GM12878 (cell line): ENCODE data around the gene EPHB1. TPM values are rescaled to one million over a fixed set of nuclear protein-coding genes. Genes with fewer than 3 reads are reported as not detected.

ENCODE experiments used
- ATAC-seq: fragments of 200-7000 bp; cut with Tn5 transposase; 3 replicates; pipeline ENCODE4 v1.9.1; 2020; ENCODE audit warnings: mild to moderate bottlenecking, moderate library complexity
- BruUV-seq: library from RNA; stranded (reverse); fragments of 400-500 nt; replicated peaks from 2 replicates; lab custom pipeline; 2021; lab: Mats Ljungman, UMichigan
- CTCF ChIA-PET: fragments of 300-600 bp; sonication (Branson Sonifier 250); formaldehyde crosslinking; extraction: SDS; loops from one replicate; lab custom pipeline; 2021; ENCODE audit warnings: inconsistent platforms; lab: Yijun Ruan, JAX
- POLR2A ChIA-PET: fragments of 350-600 bp; formaldehyde crosslinking; extraction: SDS; loops from one replicate; lab custom pipeline; 2021; ENCODE audit warnings: inconsistent platforms; lab: Charles Lee
- RAD21 ChIA-PET: fragments of 300-600 bp; sonication (Branson Sonifier 250); formaldehyde crosslinking; loops from one replicate; lab custom pipeline; 2023; ENCODE audit warnings: antibody characterized with exemption; ENCODE audit not compliant: unreplicated experiment; lab: Charles Lee
- SMC1A ChIA-PET: fragments of 300-600 bp; sonication (Branson Sonifier 250); formaldehyde crosslinking; loops from one replicate; lab custom pipeline; 2023; ENCODE audit not compliant: unreplicated experiment, uncharacterized antibody; lab: Charles Lee
- DNase-seq: peaks from one replicate; pipeline ENCODE4 v3.0.0-alpha.2; 2011; ENCODE audit warnings: low read depth, low spot score
- FAIRE-seq: peaks from 3 replicates; lab custom pipeline; 2011; peaks lifted over from hg19 to GRCh38; lab: Jason Lieb, UNC
- H2AFZ ChIP-seq: 2 replicates; pipeline ENCODE4 v1.6.0; 2011; ENCODE audit warnings: low read depth, low read length, control low read depth; ENCODE audit not compliant: control insufficient read depth
- H3K27ac ChIP-seq: 2 replicates; pipeline ENCODE4 v1.5.1; 2011; ENCODE audit warnings: control low read depth; ENCODE audit not compliant: control insufficient read depth, insufficient read depth
- H3K27me3 ChIP-seq, 2 experiments: replicated peaks in 1 of 2; 2 replicates each; pipeline versions ENCODE4 v1.6.0 to v1.6.1; 2011; ENCODE audit warnings: low read length in 1 of 2; ENCODE audit not compliant: control insufficient read depth in 2 of 2, insufficient read depth in 2 of 2
- H3K36me3 ChIP-seq, 2 experiments: 2 replicates each; pipeline ENCODE4 v1.5.1; 2011; ENCODE audit warnings: low read length in 1 of 2; ENCODE audit not compliant: control insufficient read depth in 2 of 2, insufficient read depth in 2 of 2
- H3K4me1 ChIP-seq: 2 replicates; pipeline ENCODE4 v1.6.1; 2011; ENCODE audit warnings: mild to moderate bottlenecking, low read length, moderate library complexity, mixed read lengths; ENCODE audit not compliant: control insufficient read depth, insufficient read depth
- H3K4me2 ChIP-seq: 2 replicates; pipeline ENCODE4 v1.6.0; 2011; ENCODE audit warnings: control low read depth; ENCODE audit not compliant: control insufficient read depth, insufficient read depth
- H3K4me3 ChIP-seq: fragments of 200-600 bp; sonication (generic); 2 replicates; pipeline ENCODE4 v1.5.1; 2016
- H3K79me2 ChIP-seq: 2 replicates; pipeline ENCODE4 v1.6.0; 2011; ENCODE audit warnings: low read length; ENCODE audit not compliant: control insufficient read depth, insufficient read depth
- H3K9ac ChIP-seq: 2 replicates; pipeline ENCODE4 v1.8.0; 2011; ENCODE audit warnings: low read length, control low read depth, mixed read lengths; ENCODE audit not compliant: control insufficient read depth, insufficient read depth
- H3K9me3 ChIP-seq: replicated peaks from 3 replicates; pipeline ENCODE4 v1.5.1; 2011; ENCODE audit warnings: mild to moderate bottlenecking, low read length; ENCODE audit not compliant: control insufficient read depth, insufficient read depth
- H4K20me1 ChIP-seq: 2 replicates; pipeline ENCODE4 v1.6.0; 2011; ENCODE audit not compliant: control insufficient read depth, insufficient read depth
- BMI1 ChIP-seq: fragments of 450-650 bp; IDR thresholded peaks from 2 replicates; pipeline ENCODE4 v1.6.1; 2016; ENCODE audit warnings: mild to moderate bottlenecking, moderate library complexity, borderline replicate concordance
- CUX1 ChIP-seq: IDR thresholded peaks from 2 replicates; pipeline ENCODE4 v1.6.1; 2012; ENCODE audit warnings: improper control_type of control experiment, low read depth, low read length; ENCODE audit not compliant: insufficient replicate concordance
- ELK1 ChIP-seq: IDR thresholded peaks from 2 replicates; pipeline ENCODE4 v1.6.1; 2012; ENCODE audit warnings: low read depth, low read length, improper control_type of control experiment
- IRF4 ChIP-seq: IDR thresholded peaks from 2 replicates; pipeline ENCODE4 v1.6.1; 2011; ENCODE audit warnings: low read depth, low read length
- JUND ChIP-seq: IDR thresholded peaks from 2 replicates; pipeline ENCODE4 v1.6.1; 2012; ENCODE audit warnings: low read depth, mild to moderate bottlenecking, low read length, improper control_type of control experiment, moderate library complexity
- MEF2A ChIP-seq: IDR thresholded peaks from 2 replicates; pipeline ENCODE4 v1.6.1; 2011; ENCODE audit warnings: low read depth, mild to moderate bottlenecking, low read length, moderate library complexity; ENCODE audit not compliant: insufficient read depth
- MYB ChIP-seq: fragments of 150-350 bp; IDR thresholded peaks from 2 replicates; pipeline ENCODE4 v1.6.1; 2014; ENCODE audit warnings: mild to moderate bottlenecking, low read depth, low read length, borderline replicate concordance
- REST ChIP-seq: IDR thresholded peaks from 2 replicates; pipeline ENCODE4 v1.6.1; 2012; ENCODE audit warnings: mild to moderate bottlenecking, low read depth, low read length
- RFX5 ChIP-seq: IDR thresholded peaks from 2 replicates; pipeline ENCODE4 v1.6.1; 2011; ENCODE audit warnings: low read depth, low read length, improper control_type of control experiment
- RUNX3 ChIP-seq: IDR thresholded peaks from 2 replicates; pipeline ENCODE4 v1.6.1; 2012; ENCODE audit warnings: low read length, inconsistent platforms
- SP1 ChIP-seq: IDR thresholded peaks from one replicate; pipeline ENCODE4 v1.6.1; 2011; ENCODE audit warnings: low read depth, low read length
- WGBS: methylation state at CpG from one replicate; pipeline ENCODE4 v1.1.6; 2016; ENCODE audit warnings: low lambda C conversion rate; ENCODE audit not compliant: insufficient replicate concordance, insufficient coverage; ENCODE audit errors: missing lambda C conversion rate; 5-methylcytosine and 5-hydroxymethylcytosine counted together
- in situ Hi-C: fragments of 300-500 bp; cut with MboI; formaldehyde crosslinking; loops from 9 replicates; pipeline ENCODE4 v1.14.3; 2018; ENCODE audit warnings: mixed read lengths
- intact Hi-C: fragments of 100-400 bp; cut with micrococcal nuclease; formaldehyde crosslinking; loops from one replicate; pipeline ENCODE4 v1.14.2; 2022; ENCODE audit not compliant: unreplicated experiment
- polyA plus RNA-seq, 11 experiments: library from polyadenylated mRNA; depleted of rRNA in 4 of 11; unstranded in 6 of 11; stranded (reverse) in 5 of 11; fragments of >200 nt; fragmentation: Nextera tagmentation in 4 of 11; fragmentation: Illumina TruSeq in 1 of 11; extraction: Ambion mirVana in 4 of 11; extraction: Trizol in 1 of 11; gene quantifications; 1 replicate in 1 of 11; 2 replicates in 10 of 11; pipeline versions ENCODE4 v1.2.1 to v1.2.3, GENCODE V29; 2011 to 2016; ENCODE audit warnings: inconsistent platforms in 2 of 11, missing spikeins in 2 of 11, low read depth in 1 of 11
- total RNA-seq, 4 experiments: library from RNA; depleted of rRNA in 3 of 4; stranded (reverse); fragments of >200 nt in 3 of 4; fragmentation: Illumina TruSeq in 1 of 4; extraction: Trizol in 1 of 4; gene quantifications; 2 replicates each; pipeline versions ENCODE4 v1.2.1 to v1.2.3, GENCODE V29; 2013 to 2021

EPHB1 gene
- total and polyA plus RNA-seq, 10 of the 15 experiments (the other 5 are each of a cell fraction or from before 2014, with no cell fraction given): 0.33 to 23.8 (median 1.2) TPM

GRCh38 chr3:135079095-135079494 is 284.0 kb downstream of the EPHB1 start:
- H3K27me3 ChIP-seq: no peaks in the 10 kb centered on the region
- 0% methylated on average over 3 of the region's 3 CpGs for WGBS
- H3K36me3 ChIP-seq: no peaks in the 10 kb centered on the region; a peak in 1 of 4 replicates
- no peak for FAIRE-seq
- intact Hi-C loops: no loop called here
- no peaks in the 10 kb centered on the region for H4K20me1 ChIP-seq
- H3K9me3 ChIP-seq: no peaks in the 10 kb centered on the region
- H3K4me3 ChIP-seq: no peak overlapping the region
- in situ Hi-C loops: no loop called here
- DNase-seq: no peak
- ChIA-PET POLR2A (no interaction called here), CTCF (no interaction called here), SMC1A (no interaction called here), RAD21 (no interaction called here)
- no peak for ATAC-seq
- no peak for TF ChIP-seq RFX5
- no peak for TF ChIP-seq SP1
- no peak for TF ChIP-seq IRF4
- no peak for TF ChIP-seq RUNX3
- no peak for TF ChIP-seq MYB
- no peak for TF ChIP-seq ELK1
- TF ChIP-seq BMI1: no peak
- no peak for TF ChIP-seq MEF2A
- no peak for TF ChIP-seq JUND
- no peak for TF ChIP-seq REST
- TF ChIP-seq CUX1: no peak
- no peaks in the 10 kb centered on the region; the same call in 1 of the 2 replicates for H3K4me1 ChIP-seq
- no TSS peak for BruUV-seq
- no peak overlapping the region for H3K27ac ChIP-seq
- no peak overlapping the region for H3K4me2 ChIP-seq
- no peak overlapping the region for H3K9ac ChIP-seq
- no peaks in the 10 kb centered on the region for H3K79me2 ChIP-seq
- no peak overlapping the region for H2AFZ ChIP-seq
